GM20000 (cell line): ENCODE measurements around the gene KAZALD1.

ENCODE experiments used
- DNase-seq: peaks from one replicate; pipeline ENCODE4 v3.0.0; 2012; ENCODE audit warnings: low spot score
- CTCF ChIP-seq: IDR thresholded peaks from 2 replicates; pipeline ENCODE4 v1.5.1; 2012; ENCODE audit warnings: mild to moderate bottlenecking, control low read depth; ENCODE audit errors: extremely low read depth, missing control alignments

The KAZALD1 gene

DNA sequence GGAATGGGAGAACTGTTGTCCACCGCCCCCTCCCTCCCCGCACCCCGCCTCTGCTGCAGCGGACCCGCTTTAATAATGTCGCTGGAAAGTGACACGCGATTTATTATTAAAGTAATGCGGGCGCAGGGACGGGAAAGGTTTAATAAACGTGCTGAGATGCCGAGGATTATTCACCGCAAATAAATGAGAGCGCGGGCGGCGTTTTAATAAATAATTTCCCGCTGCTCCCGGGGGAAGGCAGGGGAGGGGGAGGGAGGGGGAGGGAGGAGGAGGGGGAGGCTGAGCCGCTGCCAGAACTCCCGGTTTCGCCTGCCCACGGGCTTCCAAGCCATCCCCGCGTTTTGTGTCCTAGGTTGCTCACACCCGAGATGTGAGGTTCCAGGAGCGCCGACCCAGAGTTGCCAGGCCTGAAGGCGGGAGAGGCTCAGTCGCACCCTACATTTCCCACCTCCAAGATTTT, 5.1 kb downstream of the KAZALD1 start:
- TF ChIP-seq CTCF: no peak
- no peak for DNase-seq

DNA sequence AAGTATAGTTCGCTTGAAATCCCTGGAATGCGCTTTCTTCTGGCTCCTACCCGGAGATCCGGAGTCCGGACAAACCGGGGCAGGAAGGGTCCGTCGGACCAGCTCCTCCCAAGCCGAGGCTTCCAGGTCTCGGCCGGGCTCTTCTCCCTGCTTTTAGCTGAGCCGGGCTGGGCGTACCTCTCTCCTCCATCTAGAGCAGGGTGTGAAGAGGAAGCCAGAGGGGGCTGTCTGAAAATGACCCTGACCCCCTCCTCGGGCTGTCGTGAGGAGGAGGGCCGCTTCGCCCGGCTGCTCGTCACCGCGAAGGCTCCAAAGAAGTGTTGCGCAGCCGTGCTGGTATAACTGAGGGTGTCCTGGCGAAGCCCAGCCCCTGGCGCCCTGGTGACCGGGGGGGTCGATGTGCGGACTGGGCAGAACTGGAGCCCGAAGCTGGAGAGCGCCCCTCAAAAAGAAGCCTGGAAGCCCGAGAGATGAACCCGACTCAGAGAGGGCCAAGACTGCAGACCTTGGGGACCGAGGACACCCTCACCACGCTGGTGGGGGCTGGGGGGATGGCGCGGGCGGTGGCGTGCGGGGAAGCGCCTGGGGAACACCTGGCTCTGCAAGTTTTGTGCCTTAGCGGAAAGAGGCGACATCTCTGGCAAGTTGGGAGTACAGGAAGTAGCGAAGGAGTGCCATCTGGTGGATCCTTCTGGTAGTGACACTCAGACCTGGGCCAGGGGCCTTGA, 5.7 kb downstream of the KAZALD1 start:
- peak; percentile 83 for DNase-seq
- peak; percentile 77 for TF ChIP-seq CTCF

- DNase-seq: no peak
- TF ChIP-seq CTCF: no peak
Measured at GRCh38 chr10:101069441-101069840, 7.7 kb downstream of the KAZALD1 start.

DNA sequence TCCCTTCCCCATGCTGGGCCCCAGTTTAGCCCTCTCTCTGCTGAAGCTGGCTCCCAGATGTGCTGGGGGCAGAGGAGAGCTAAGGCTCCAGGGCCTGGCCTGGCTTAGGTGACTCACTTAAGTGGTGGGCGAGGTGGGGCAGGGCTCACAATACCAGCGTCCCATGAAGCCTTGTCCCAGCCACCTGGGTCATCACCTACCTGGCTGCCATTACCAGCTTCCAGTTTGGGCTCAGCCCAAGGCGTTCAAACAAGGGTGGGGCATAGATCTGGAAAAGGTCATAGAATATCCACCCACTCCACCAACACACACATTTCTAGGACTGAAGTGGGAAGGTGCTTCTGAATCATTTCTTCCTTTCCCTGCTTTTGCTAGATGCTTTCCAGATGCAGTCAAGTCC, 8.3 kb downstream of the KAZALD1 start:
- no peak for TF ChIP-seq CTCF
- no peak for DNase-seq

DNA sequence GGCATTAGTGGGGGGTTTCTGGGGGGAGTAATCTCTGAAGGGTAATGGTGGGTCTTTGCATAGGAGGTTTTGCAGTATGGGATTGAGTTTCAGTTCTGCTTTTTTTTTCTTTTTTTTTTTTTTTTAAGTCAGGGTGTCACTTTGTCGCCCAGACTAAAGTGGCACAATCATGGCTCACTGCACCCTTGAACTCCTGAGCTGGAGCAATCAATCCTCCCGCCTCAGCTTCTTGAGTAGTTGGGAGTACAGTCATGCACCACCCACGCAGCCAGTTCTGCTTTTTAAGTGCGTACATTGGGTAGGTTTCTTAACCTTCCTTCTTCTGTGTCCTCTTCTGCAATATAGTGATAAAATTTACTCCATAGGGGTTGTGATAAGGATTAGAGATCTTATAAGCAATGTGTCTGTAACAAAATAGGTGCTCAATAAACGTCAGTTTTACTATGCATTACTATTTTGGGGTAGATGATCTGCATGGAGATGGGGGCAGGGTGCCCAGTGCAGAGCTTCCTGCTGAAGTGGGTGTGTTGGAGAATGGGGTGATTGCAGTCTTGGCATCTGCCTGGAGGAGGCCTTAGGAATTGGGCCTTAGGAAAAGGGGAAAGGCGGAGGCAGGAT, 9.6 kb downstream of the KAZALD1 start:
- no peak for DNase-seq
- TF ChIP-seq CTCF: no peak

DNA sequence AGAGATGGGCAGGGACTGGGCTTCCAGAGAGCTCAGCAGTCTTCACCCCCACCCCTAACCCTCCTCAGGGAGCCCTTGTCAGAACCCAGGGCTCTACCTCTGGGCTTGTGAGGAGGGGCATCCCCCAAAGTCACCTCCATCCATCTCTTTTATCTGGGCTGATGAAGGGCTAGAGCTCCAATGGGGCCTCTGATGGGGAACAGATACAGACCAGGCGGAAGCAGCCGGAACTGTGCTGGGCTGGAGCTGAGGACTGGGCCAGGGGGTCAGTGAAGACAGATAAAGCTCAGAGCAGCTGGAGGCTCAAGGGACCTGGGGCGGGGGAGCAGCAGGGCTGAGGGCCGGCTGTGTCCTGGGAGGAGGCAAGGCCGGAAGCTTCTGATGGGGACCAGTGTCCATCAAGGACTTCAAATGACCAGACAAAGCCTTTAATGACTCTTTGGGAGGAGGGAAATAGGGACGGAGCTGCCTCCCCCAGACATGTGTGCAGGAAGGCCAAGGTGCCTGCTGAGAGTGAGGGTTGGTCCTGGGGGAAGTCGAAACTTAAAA, 10.2 kb downstream of the KAZALD1 start:
- no peak for DNase-seq
- TF ChIP-seq CTCF: no peak

- no peak for DNase-seq
- no peak for TF ChIP-seq CTCF
Measured at GRCh38 chr10:101072923-101073322, 11.1 kb downstream of the KAZALD1 start.
